GM19043 (cell line): Measurements from ENCODE around the gene OGFOD2.

Experiments
- ATAC-seq: cut with Tn5 transposase; IDR thresholded peaks from one replicate; pipeline ENCODE4 v1.9.1; 2021; ENCODE audit warnings: low read depth; ENCODE audit not compliant: unreplicated experiment

OGFOD2 gene

DNA sequence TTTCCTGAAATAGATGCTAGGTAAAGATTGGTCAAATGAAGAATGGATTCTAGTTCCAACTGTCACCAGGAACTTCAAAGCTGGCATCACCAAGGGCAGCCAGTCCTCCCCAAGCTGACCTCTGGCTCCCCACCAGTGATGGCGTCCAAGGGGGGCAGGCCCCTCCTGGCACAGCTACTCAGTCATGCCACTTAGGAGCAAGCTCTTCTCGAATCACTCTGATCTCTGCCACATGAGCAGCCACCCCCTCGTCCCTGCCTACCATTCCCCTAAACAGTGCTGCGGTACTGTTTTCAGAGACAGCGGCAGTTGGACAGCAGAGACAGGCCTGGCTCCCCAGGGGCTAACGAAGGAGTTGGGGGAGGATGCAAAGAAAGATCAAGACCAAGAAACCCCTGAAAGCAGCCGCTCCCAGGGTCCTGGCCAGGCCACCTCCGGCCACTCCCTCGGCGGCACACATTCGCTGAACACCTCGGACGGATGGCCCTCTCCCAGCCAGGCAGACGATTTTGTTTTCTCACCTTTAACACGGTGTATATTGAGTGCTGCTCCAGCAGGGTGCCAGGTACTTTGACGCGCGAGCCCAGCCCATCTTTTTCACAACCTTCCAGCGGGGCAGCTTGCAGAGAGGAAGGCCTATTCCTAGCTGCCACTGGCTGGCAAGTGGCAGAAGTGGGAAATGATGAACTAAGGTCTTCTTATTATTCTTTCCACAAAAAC is 52.8 kb downstream of the OGFOD2 start:
- ATAC-seq, result no peak

DNA sequence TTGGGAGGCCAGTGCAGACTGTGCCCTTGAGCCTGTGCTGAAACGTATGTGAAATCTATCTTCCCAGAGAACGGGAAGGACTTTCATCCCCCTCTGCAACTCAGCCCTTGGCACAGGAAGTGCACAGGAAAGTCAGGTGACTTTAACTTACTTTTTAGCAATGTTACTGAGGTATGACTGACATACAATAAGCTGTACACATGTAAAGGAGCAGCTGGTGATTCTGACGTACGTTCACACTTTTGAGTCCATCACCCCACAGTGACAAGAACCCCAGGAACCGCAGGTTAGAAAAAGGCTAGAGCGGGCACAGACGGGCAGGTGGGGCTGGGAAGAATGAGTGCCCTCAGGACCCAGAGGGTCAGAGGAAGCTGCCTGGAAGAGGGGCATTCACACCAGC is 53.4 kb downstream of the OGFOD2 start:
- no peak for ATAC-seq

DNA sequence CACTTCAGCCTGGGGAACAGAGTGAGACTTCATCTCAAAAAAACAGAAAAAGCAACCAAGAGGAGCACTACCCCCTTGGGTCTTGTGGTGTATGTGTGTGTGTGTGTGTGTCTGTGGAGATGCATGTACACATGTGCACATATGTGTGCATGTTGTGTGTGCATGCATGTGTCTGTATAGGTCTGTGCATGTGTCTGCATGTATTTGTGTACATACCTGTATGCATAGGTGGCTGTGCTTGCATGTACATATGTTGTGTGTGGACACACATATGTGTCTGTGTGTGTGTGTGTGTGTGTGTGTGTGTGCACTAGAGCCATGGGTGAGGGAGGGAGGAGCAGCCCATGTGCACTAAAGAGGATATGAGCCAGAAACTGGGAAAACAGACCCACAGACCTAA is 54.5 kb downstream of the OGFOD2 start:
- ATAC-seq, result no peak
